ENCODE measurements around the gene NSL1. TPM values are rescaled to one million over a fixed set of nuclear protein-coding genes. Genes with fewer than 3 reads are reported as not detected.
"Not testable (repeated sequence)": the region's sequence is repeated elsewhere in the genome, so short reads cannot be mapped to it uniquely, and the experiment has no call there.

Gene NSL1
- polyA plus RNA-seq, 1 donor (not counting 4 experiments of a cell fraction or from before 2014, with no cell fraction given) = 25.5 TPM

GRCh38 chr1:212712451-212713303, 78.9 kb downstream of the NSL1 start:
- Histone ChIP-seq H3K9me1 (ENCODE audit: control insufficient read depth, extremely low read depth, insufficient read depth, low read length) (no peaks in the 10 kb centered on the region), H3K27ac (ENCODE audit: control insufficient read depth, insufficient read depth, low read length) (no peak overlapping the region), H3K27me3 (ENCODE audit: control insufficient read depth, extremely low read depth, insufficient read depth, low read length) (peaks cover 4% of the 10 kb centered on the region), H3K36me3 (ENCODE audit: control insufficient read depth in 2 of 2, extremely low read depth in 1 of 2, insufficient read depth in 2 of 2, low read length in 2 of 2) (no peaks in the 10 kb centered on the region), H3K4me2 (ENCODE audit: control insufficient read depth, extremely low read depth, insufficient read depth, low read depth, low read length) (no peak overlapping the region), H4K20me1 (ENCODE audit: control insufficient read depth, extremely low read depth, insufficient read depth, low read length) (no peaks in the 10 kb centered on the region), H3K79me2 (ENCODE audit: control insufficient read depth, insufficient read depth, low read length) (no peaks in the 10 kb centered on the region), H3K4me1 (ENCODE audit: control insufficient read depth, extremely low read depth, insufficient read depth, low read length) (no peaks in the 10 kb centered on the region), H3K4me3 (ENCODE audit: control insufficient read depth in 2 of 3, extremely low read depth in 1 of 3, insufficient read depth in 2 of 3, low read depth in 1 of 3, low read length in 3 of 3) (no peak overlapping the region), H3K9me3 (ENCODE audit: control insufficient read depth, low read depth, low read length) (no peaks in the 10 kb centered on the region), H2AFZ (ENCODE audit: control insufficient read depth, low read length) (no peak overlapping the region), H3K9ac (ENCODE audit: control insufficient read depth, extremely low read depth, insufficient read depth, low read length) (no peak overlapping the region)
- DNase-seq (ENCODE audit: low read depth, low spot score) (no peak), FAIRE-seq (no peak)
- dilution Hi-C loops (cut with MboI; ENCODE audit: extremely low pct_ligation_motif_present, low sequenced_read_pairs) = no loop called here
- TF ChIP-seq CTCF (optimal IDR thresholded peaks at IDR 0.05 in 1 of 3, IDR thresholded peaks at IDR 0.05 in 1 of 3, conservative IDR thresholded peaks at IDR 0.05 in 1 of 3; ENCODE audit: extremely low read depth in 1 of 3, insufficient read depth in 2 of 3, low read length in 3 of 3) (no peak), EZH2 (IDR thresholded peaks at IDR 0.05; ENCODE audit: low read length) (no peak)

GRCh38 chr1:212711974-212712373, 79.6 kb downstream of the NSL1 start:
- H2AFZ ChIP-seq (ENCODE audit: control insufficient read depth, low read length); H3K4me3 ChIP-seq (ENCODE audit: control insufficient read depth in 2 of 3, extremely low read depth in 1 of 3, insufficient read depth in 2 of 3, low read depth in 1 of 3, low read length in 3 of 3); H3K4me2 ChIP-seq (ENCODE audit: control insufficient read depth, extremely low read depth, insufficient read depth, low read depth, low read length); H3K36me3 ChIP-seq (ENCODE audit: control insufficient read depth in 2 of 2, extremely low read depth in 1 of 2, insufficient read depth in 2 of 2, low read length in 2 of 2); dilution Hi-C loops (cut with MboI; ENCODE audit: extremely low pct_ligation_motif_present, low sequenced_read_pairs); H4K20me1 ChIP-seq (ENCODE audit: control insufficient read depth, extremely low read depth, insufficient read depth, low read length); H3K9ac ChIP-seq (ENCODE audit: control insufficient read depth, extremely low read depth, insufficient read depth, low read length); H3K9me1 ChIP-seq (ENCODE audit: control insufficient read depth, extremely low read depth, insufficient read depth, low read length); H3K79me2 ChIP-seq (ENCODE audit: control insufficient read depth, insufficient read depth, low read length); H3K4me1 ChIP-seq (ENCODE audit: control insufficient read depth, extremely low read depth, insufficient read depth, low read length); FAIRE-seq; H3K9me3 ChIP-seq (ENCODE audit: control insufficient read depth, low read depth, low read length); DNase-seq (ENCODE audit: low read depth, low spot score); H3K27ac ChIP-seq (ENCODE audit: control insufficient read depth, insufficient read depth, low read length); H3K27me3 ChIP-seq (ENCODE audit: control insufficient read depth, extremely low read depth, insufficient read depth, low read length): not testable (repeated sequence)

Measured in keratinocyte (primary cell).